Loucy (cell line): Measurements from ENCODE around the gene SDHA.
"Not testable (repeated sequence)": the region's sequence is repeated elsewhere in the genome, so short reads cannot be mapped to it uniquely, and the experiment has no call there.

ENCODE experiments used
- EZH2phosphoT487 ChIP-seq: fragments of 200-600 bp; IDR thresholded peaks from 2 replicates; pipeline ENCODE4 v1.6.1; 2018; ENCODE audit warnings: antibody characterized with exemption, mild to moderate bottlenecking, moderate library complexity, borderline replicate concordance
- TF ChIP-seq, protein P1 (sequence below): fragments of 200-600 bp; sonication (generic); conservative IDR thresholded peaks from 2 replicates; pipeline ENCODE4 v1.5.1; 2014; ENCODE audit warnings: mild to moderate bottlenecking, antibody characterized with exemption, low read length

DNA sequence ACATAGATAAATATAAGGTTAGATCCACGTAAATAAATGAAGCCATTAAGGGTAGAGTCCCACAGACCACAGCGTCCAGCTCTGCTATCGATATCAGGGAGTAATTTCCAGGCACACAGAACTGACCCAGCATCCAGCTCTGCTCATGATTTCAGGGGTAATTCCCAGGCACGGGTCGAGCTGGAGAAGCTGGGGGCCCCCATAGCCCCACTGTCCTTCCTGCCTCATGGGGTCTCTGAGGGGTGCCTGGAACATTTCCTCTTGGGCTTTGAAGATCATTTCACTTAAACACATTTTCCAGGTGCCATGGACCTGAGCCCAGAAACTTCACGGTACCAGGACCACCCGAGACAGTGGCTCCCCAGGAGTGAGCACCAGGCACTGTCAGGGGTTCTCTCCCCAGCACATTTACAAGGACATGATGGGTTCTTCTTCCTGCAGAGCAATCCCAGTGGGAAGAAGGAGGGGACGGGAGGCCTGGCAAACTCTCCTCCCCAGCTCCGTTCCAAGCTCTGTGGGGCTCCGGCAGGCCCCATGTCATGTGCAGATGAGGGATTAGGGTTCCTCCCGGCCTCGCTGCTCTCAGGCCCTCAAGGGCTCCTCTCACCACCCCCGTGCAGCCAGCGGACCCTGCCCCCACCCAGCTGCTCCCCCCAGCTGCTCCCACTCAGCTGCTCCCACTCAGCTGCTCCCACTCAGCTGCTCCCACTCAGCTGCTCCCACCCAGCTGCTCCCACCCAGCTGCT lies 80.0 kb downstream of the SDHA start:
- TF ChIP-seq, protein P1, sequence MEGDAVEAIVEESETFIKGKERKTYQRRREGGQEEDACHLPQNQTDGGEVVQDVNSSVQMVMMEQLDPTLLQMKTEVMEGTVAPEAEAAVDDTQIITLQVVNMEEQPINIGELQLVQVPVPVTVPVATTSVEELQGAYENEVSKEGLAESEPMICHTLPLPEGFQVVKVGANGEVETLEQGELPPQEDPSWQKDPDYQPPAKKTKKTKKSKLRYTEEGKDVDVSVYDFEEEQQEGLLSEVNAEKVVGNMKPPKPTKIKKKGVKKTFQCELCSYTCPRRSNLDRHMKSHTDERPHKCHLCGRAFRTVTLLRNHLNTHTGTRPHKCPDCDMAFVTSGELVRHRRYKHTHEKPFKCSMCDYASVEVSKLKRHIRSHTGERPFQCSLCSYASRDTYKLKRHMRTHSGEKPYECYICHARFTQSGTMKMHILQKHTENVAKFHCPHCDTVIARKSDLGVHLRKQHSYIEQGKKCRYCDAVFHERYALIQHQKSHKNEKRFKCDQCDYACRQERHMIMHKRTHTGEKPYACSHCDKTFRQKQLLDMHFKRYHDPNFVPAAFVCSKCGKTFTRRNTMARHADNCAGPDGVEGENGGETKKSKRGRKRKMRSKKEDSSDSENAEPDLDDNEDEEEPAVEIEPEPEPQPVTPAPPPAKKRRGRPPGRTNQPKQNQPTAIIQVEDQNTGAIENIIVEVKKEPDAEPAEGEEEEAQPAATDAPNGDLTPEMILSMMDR, result not testable (repeated sequence)
- TF ChIP-seq EZH2phosphoT487, result not testable (repeated sequence)
